Right lobe of liver (tissue), 4 donors: ENCODE data around the gene ICAM4.

ENCODE experiments used
- CTCF ChIP-seq, 4 donors: fragments of 200-600 bp in 3 of 4; fragments of 450-650 bp in 1 of 4; IDR thresholded peaks; one replicate each; pipeline versions ENCODE4 v1.5.1 to v1.8.0; 2016 to 2022; ENCODE audit warnings: antibody characterized with exemption in 4 of 4, mild to moderate bottlenecking in 2 of 4
- POLR2A ChIP-seq: fragments of 450-650 bp; IDR thresholded peaks from one replicate; pipeline ENCODE4 v1.6.1; 2017; ENCODE audit warnings: antibody characterized with exemption, mild to moderate bottlenecking
- donor health status: DM: no; HTN: no; CAD: no.
- donor health status: DM: no; HTN: no; CAD: no.
- donor health status: DM: no; HTN: yes; CAD: no.

- no peak for TF ChIP-seq CTCF (IDR thresholded peaks at IDR 0.05)
- no peak for TF ChIP-seq POLR2A
These were observed 22.7 kb downstream of the ICAM4 start, which contains the start of gene ZGLP1 for GRCh38 chr19:10309423-10309822.
